ENCODE measurements around the gene MT1B.

DNA sequence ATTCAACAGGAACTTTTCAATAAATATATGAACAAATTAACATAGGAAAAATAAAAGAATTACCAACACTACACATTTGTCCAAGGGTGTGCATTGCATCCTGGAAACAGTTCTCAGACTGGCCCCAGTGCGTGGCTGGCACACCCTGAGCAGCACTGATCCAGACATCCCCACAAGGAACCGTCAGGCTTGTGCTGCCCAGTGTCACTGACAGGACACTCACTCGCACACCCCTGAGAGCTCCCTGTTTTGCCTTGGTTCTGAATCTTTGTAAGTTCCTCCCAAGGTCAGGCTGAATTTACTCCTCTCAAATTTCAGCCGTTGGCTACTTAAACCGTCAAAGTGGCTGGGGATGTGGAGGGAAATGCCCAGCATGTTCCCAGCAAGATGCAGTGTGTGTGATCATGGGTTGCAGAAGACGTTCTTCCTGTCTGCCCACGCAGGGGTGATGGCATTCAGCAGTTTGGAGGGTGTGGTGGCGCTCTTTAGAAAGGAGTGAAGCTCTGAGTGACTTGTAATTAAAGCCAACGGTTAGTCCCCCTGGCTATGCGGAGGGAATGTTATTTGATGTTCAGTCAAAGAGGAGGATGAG, 41.6 kb upstream of the MT1B start:
- TF ChIP-seq, protein P1, sequence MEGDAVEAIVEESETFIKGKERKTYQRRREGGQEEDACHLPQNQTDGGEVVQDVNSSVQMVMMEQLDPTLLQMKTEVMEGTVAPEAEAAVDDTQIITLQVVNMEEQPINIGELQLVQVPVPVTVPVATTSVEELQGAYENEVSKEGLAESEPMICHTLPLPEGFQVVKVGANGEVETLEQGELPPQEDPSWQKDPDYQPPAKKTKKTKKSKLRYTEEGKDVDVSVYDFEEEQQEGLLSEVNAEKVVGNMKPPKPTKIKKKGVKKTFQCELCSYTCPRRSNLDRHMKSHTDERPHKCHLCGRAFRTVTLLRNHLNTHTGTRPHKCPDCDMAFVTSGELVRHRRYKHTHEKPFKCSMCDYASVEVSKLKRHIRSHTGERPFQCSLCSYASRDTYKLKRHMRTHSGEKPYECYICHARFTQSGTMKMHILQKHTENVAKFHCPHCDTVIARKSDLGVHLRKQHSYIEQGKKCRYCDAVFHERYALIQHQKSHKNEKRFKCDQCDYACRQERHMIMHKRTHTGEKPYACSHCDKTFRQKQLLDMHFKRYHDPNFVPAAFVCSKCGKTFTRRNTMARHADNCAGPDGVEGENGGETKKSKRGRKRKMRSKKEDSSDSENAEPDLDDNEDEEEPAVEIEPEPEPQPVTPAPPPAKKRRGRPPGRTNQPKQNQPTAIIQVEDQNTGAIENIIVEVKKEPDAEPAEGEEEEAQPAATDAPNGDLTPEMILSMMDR (IDR thresholded peaks at IDR 0.05) = no peak
- TF ChIP-seq POLR2A (IDR thresholded peaks at IDR 0.05) = no peak
- peak; percentile 50 to 86 (median 61) for TF ChIP-seq POLR2AphosphoS5 (IDR thresholded peaks at IDR 0.05)
- peak; percentile 67 for TF ChIP-seq EP300 (IDR thresholded peaks at IDR 0.05)
